SIG-M5 treated with dmso at 0.1 percent for 504 hours (cell line): ENCODE measurements around the gene GTF2I.
A peak's percentile ranks its signal among the peaks of the same experiment; 100 is the strongest.
"Not testable (repeated sequence)": the region's sequence is repeated elsewhere in the genome, so short reads cannot be mapped to it uniquely, and the experiment has no call there.

Source experiments
- DNase-seq: peaks from one replicate; lab custom pipeline; 2025; ENCODE audit not compliant: unreplicated experiment; lab: John Stamatoyannopoulos, UW

The GTF2I gene

DNA sequence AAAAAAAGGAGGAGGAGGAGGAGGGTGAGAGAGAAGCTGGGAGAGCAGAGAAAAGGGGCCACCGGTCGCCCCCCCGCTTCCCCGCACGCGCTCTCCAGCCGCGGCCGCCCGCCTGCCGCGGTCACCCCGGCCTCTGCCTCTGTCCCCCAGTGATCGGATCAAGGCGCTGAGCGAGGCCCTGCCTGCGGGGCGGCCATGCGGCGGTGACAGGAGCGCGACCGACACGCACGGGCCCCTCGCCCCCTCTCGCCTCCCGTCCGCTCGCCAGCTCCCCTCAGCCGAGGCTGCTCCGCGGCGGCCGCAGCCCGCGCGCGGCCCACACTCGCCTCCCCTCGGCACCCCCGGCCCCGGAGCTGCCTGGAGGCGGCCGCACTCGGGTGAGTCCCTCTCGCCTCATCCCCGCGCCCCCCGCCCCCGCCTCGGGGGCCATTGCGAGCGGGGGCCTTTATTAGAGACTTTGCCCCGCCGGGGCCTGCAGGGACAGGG lies at the start of gene GTF2I:
Gene GTF2I (plus strand): TSS at position 27 of the 486 bp plus-strand sequence. CDS start 31,411 bp downstream, outside the sequence.
- no peak for DNase-seq

DNA sequence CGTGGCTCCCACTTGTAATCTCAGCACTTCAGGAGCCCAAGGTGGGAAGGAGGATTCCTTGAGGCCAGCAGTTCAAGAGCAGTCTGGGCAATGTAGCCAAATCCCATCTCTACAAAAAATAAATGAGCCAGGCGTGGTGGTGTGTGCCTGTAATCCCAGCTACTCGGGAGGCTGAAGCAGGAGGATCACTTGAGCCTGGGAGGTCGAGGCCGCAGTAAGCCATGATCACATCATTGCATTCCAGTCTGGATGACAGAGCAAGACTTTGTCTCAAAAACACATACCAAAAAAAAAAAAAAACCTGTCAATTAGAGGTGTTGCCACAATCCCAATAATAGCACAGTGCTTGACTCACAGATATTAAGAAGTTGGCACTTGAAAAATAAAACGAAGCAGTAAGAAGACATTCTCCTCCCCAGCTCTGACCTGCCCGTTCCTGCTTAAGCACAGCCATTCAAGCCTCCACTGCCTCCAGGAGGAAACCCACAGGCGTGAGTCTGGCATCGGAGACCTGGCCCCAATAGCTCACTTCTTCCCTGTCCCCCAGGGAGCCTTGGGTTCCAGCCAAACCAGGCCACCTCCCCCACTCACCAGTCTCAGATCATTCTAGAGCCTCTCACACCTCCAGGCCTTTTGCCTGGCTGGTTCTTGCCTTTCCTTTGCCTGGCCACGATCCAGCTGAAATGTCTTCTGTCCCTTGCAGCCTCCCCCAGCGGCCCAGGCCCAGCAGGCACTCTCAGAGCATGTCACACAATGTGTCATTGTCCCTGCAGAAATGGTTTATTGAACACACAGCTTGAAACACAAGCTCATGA lies 45.3 kb upstream of the GTF2I start:
- DNase-seq = no peak

- no peak for DNase-seq
Measured at GRCh38 chr7:74615933-74616780, 41.4 kb upstream of the GTF2I start.

- DNase-seq = peak; percentile 67
Measured at GRCh38 chr7:74617180-74617744, 40.3 kb upstream of the GTF2I start.

DNA sequence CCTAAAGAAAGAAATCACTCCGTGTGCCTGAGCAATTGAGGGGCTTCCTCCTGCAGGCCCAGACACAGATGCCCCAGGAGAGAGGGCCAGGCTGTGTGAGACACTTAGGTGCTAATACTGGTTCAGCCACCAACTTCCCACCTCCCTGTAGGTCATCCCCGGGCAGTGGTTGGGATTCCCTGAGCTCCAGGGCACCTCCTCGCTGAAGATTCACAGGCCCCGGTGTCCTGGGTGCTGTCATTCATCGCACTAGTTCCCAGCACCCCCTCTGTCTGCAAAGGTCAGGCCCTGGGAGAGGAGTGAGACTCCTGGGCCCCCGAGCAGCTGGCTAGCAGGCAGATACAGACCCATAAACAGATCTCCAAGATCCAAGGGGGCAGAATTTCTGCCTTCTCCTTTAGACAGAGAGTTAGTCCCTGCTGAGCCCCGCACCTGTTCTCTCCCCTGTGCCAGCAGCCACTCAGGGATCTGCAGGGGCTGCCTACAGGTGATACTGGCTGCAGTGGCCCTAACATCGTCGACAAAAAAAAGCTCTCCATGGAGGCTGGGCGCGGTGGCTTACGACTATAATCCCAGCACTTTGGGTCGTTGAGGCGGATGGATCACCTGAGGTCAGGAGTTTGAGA lies 38.2 kb upstream of the GTF2I start:
- DNase-seq = no peak

DNA sequence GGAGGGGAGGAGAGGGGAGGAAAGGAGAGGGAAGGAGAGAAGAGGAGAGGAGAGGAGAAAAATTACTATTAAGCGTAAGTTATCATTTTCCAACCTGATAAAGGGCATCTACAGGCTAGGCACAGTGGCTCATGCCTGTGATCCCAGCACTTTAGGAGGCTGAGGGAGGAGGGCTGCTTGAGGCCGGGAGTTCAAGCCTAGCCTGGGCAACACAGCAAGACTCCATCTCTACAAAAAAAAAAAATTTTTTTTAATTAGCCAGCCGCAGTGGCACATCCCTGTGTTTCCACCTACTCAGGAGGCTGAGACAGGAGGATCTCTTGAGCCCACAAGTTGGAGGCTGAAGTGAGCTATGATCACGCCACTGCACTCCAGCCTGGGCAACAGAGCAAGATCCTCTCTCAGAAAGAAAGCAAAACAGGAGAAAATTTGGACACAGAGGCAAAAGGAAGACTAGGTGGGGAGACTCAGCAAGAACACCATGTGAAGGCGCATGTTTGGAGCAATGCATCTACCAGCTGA lies 35.2 kb upstream of the GTF2I start:
- DNase-seq = no peak

GRCh38 chr7:74623135-74623534 lies 34.4 kb upstream of the GTF2I start:
- no peak for DNase-seq

- DNase-seq = no peak
Measured at GRCh38 chr7:74625446-74625845, 32.1 kb upstream of the GTF2I start.

DNA sequence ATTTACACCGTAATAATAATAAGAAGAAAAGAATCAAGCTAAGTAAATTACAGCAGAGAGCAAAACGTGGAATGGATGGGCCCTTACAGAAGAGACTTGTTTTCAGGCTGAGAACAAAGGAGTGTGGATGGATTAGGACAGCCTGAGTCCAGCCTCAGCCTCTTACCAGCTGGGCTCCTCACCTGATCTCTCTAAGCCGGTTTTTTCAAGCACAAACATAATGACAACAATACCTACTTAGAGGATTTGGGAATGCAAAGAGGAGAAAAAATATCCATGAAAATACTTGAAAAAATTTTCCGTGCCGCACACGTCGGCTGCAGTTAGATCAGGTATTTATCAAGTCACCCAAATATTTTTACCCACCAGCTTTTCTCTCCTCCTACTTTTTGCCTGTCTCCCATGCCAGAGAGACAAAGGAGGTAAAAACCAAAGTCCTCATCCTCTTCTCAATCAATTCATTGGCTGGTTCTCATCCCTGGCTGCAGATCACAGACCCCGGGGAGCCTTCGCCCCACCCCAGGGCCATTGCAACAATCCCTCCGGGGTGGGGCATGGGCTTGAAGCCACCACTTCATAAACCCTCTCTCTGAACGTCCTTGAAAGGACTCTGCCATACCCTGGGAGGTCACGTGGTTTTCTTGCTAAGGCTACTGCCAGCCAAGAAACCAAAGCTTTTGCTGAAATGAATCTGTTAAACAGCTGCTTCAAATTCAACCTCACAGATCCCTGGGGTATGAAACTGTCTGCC lies 29.7 kb upstream of the GTF2I start:
- no peak for DNase-seq

DNA sequence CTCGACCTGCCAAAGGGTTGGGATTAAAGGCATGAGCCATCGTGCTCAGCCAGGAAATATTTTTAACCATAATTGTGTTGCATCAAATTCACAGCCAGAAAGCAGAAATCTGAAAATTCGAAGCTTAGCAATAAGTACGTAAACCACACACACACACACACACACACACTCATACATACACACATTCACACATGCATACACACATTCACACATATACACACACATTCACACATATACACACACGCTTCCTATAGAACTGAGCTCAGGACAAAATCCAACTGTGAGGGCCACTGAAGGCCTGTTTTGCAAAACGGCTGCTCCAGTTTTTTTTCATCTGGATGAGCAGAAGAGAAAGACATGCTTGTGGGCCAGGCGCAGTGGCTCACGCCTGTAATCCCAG lies 25.0 kb upstream of the GTF2I start:
- no peak for DNase-seq

DNA sequence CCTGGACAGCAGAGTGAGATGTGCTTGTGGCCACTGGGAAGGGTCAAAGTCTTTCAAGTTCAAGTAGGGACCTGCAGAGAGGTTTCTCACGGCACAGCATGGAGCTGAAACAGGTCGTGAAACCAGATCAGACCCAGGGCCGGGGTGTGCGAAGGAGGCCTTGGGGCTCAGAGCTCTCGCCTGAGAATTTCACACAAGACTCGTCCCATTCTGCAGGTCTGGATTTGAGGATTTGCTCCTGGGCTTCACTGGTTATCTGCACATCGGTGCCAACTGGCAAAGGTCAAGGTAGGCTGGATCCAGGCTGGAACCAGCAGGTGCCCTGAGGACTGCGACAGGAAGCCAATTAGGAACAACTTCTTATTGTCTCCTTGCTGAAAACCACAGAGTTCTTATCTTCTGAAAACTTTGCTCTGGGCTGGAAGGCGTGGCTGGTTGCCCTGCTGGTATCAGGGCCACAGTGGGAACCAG lies 24.0 kb upstream of the GTF2I start:
- no peak for DNase-seq

DNA sequence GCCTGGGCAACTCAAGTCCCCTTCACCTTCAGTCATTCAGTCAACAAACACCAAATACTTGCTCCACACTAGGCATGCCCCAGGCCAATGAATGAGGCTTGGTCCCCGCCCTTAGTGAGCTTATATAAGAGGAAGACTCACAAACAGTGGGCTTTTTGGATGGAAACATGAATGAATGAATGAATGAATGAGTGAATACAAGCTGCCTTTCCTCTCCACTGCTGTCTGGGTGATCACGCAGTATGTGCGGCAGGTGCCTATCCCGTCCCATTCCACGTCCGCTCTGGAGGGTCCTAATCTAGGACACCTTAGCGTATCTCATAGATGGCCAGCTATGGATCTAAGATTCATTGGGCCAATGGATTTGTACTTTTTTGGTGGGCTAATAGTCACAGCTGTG lies 19.8 kb upstream of the GTF2I start:
- no peak for DNase-seq

GRCh38 chr7:74650055-74650454 lies 7.5 kb upstream of the GTF2I start:
- peak; percentile 94 for DNase-seq

DNA sequence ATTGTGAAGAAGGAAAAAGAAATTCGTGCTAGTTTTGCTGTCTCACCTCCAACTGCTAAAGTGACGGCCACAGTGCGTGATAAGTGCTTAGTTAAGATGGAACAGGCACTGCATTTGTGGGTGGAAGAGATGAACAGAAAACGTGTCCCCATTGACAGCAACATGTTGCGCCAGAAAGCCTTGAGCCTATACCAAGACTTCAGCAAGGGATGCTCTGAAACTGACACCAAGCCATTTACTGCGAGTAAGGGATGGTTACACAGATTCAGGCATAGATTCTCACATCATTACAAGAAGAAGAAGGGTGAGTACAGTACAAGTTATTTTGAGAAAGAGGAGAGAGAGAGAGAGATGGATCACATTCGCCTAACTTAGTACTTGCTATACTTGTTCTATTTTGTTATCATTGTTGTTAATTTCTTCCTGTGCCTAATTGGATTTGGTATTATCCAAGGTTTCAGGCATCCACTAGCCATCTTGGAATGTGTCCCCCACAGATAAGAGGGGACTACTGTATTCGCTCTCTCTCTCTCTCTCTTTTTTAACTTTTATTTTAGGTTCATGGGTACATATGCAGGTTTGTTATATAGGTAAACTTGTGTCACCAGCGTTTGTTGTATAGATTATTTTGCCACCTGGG lies 6.9 kb upstream of the GTF2I start:
- peak; percentile 30 for DNase-seq

GRCh38 chr7:74651133-74651504 lies 6.4 kb upstream of the GTF2I start:
- not testable (repeated sequence) for DNase-seq

GRCh38 chr7:74653686-74654181 lies 3.8 kb upstream of the GTF2I start:
- DNase-seq = no peak

- DNase-seq = no peak
Measured at GRCh38 chr7:74654811-74655210, 2.7 kb upstream of the GTF2I start.

- DNase-seq = no peak
Measured at GRCh38 chr7:74655324-74655723, 2.2 kb upstream of the GTF2I start.

- DNase-seq = no peak
Measured at GRCh38 chr7:74655768-74656440, 1.6 kb upstream of the GTF2I start.
